ENCODE measurements around the gene TMEM150A. TPM values are rescaled to one million over a fixed set of nuclear protein-coding genes. Genes with fewer than 3 reads are reported as not detected.

The TMEM150A gene
- total and polyA plus RNA-seq, 10 donors = 9.4 to 18.8 (median 11.3) TPM

GRCh38 chr2:85591563-85591962 is 10.9 kb downstream of the TMEM150A start:
- Histone ChIP-seq H3K27ac (peak overlapping the region in 4 of 8 donors; percentile 57 to 93 (median 92)), H3K36me3 (peaks cover 0 to 13% (median 0%) of the 10 kb centered on the region in 6 donors), H3K9me3 (no peaks in the 10 kb centered on the region), H3K4me1 (peaks cover 36 to 95% (median 69%) of the 10 kb centered on the region in 6 donors), H3K27me3 (replicated peaks in 1 of 7) (no peaks in the 10 kb centered on the region), H3K4me3 (no peak overlapping the region)
- no peak for DNase-seq
- TF ChIP-seq CTCF (IDR thresholded peaks at IDR 0.05 in 8 of 11, conservative IDR thresholded peaks at IDR 0.05 in 3 of 11) (no peak), POLR2AphosphoS5 (IDR thresholded peaks at IDR 0.05) (peak in 2 of 3 donors; percentile 29 to 32)
- WGBS, 5 donors = 80 to 90% (median 87%) methylated on average over 11 to 12 of the region's 12 CpGs
- intact Hi-C loops (cut with DNase I; ENCODE audit: low total_unique reads) = no loop called here

DNA sequence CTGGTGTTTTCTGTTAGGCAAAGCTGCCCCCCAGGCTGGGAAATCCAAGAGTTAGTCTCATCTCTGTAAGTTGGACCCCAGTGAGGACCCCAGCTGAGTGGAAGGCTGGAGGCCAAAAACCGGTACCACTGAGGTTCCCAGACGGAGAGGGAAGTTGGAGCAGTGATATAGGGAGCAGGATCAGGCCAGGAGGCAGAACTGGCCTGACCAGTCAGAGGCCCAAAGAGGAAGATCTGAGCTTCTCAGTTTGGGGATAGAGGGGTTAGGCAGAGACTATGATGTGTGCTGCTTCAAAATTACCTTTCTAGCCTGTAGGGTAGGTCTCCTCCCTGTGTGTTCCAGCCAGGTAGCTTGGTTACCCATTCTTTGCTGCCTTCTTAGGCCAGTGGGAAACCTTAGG is 11.5 kb downstream of the TMEM150A start:
- Histone ChIP-seq H3K4me1 (peaks cover 35 to 95% (median 69%) of the 10 kb centered on the region in 6 donors), H3K9me3 (no peaks in the 10 kb centered on the region), H3K27ac (peak overlapping the region in 5 of 8 donors; percentile 53 to 93 (median 91)), H3K27me3 (replicated peaks in 1 of 7) (no peaks in the 10 kb centered on the region), H3K36me3 (peaks cover 0 to 12% (median 0%) of the 10 kb centered on the region in 6 donors), H3K4me3 (no peak overlapping the region)
- no peak for DNase-seq
- TF ChIP-seq CTCF (IDR thresholded peaks at IDR 0.05 in 8 of 11, conservative IDR thresholded peaks at IDR 0.05 in 3 of 11) = no peak
- TF ChIP-seq POLR2AphosphoS5 (IDR thresholded peaks at IDR 0.05) = no peak
- TF ChIP-seq POLR2A (IDR thresholded peaks at IDR 0.05) = no peak
- intact Hi-C loops (cut with DNase I; ENCODE audit: low total_unique reads) = no loop called here
- WGBS, 5 donors = 59 to 98% (median 76%) methylated on average over 2 of the region's 2 CpGs

DNA sequence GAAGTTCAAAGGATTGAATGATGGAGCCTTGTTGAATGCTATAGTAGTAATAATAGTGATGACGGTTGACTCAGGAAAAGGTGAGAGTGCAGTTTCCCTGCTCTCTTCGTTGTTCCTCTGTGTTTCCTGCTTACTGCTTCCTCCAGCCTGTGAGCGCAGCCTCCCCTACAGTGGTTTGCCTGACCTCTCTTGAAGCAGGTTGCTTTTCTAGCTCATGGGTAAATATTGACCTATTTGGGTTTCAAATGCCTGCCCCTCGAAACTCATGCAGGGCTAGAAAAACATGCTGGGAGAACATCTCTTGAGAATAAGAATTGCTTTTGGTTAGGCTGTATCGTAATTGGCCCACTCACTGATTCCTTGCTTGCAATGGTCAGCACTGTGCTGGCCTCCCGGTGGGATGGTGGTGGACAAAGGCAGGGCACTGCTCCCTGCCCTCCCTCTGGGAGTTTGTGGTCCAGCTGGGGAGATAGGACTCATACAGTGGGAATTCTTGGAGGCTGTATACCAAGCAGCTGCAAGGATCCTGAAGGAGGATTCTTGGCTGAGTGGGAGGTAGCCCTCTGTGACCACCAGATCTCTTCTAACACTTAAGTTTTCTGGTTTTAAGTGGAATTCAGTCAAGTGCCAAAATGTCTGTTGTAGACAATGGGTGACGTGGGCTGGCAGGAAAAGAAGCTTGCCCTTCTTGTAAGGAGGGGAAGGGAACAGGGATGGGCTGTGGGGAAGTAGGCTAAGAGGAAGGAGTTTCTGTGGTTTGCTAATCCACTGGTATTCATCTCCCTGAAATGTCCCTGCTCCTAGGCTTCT is 12.3 kb downstream of the TMEM150A start:
- TF ChIP-seq CTCF (IDR thresholded peaks at IDR 0.05 in 8 of 11, conservative IDR thresholded peaks at IDR 0.05 in 3 of 11) (no peak), POLR2AphosphoS5 (IDR thresholded peaks at IDR 0.05) (peak in 1 of 3 donors; percentile 46), POLR2A (IDR thresholded peaks at IDR 0.05) (no peak)
- Histone ChIP-seq H3K9me3 (no peaks in the 10 kb centered on the region), H3K27ac (peak overlapping the region in 6 of 8 donors; percentile 10 to 93 (median 74)), H3K4me3 (no peak overlapping the region), H3K27me3 (replicated peaks in 1 of 7) (no peaks in the 10 kb centered on the region), H3K36me3 (peaks cover 0 to 12% (median 0%) of the 10 kb centered on the region in 6 donors), H3K4me1 (peaks cover 43 to 99% (median 76%) of the 10 kb centered on the region in 6 donors)
- intact Hi-C loops (cut with DNase I; ENCODE audit: low total_unique reads) = no loop called here
- DNase-seq = no peak
- WGBS, 5 donors = 38 to 59% (median 46%) methylated on average over 7 of the region's 7 CpGs

DNA sequence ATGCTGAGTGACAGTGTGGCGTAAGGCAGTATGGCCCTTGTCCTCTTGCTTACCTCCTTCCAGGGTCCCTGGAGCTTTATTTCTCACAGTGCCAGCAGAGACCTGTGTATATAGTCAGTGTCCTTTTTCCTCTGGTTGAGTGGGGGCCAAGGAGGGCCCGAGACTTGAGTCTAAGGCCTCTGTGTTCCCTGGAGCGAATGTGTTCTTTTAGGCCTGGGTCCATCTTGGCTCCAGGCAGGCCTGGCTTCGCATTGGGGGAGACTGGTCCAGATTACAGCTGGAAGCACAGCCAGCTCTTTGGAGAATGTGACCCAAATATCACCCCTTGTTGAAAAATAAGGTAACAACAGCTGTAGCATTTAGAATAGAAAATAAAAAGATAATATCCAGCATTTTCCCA is 13.3 kb downstream of the TMEM150A start:
- Histone ChIP-seq H3K27ac (peak overlapping the region in 3 of 8 donors; percentile 91 to 93 (median 92)), H3K4me1 (peaks cover 44 to 99% (median 75%) of the 10 kb centered on the region in 6 donors), H3K27me3 (replicated peaks in 1 of 7) (no peaks in the 10 kb centered on the region), H3K36me3 (peaks cover 0 to 12% (median 0%) of the 10 kb centered on the region in 6 donors), H3K9me3 (no peaks in the 10 kb centered on the region), H3K4me3 (no peak overlapping the region)
- intact Hi-C loops (cut with DNase I; ENCODE audit: low total_unique reads) = no loop called here
- TF ChIP-seq POLR2AphosphoS5 (IDR thresholded peaks at IDR 0.05) = no peak
- no peak for TF ChIP-seq CTCF (IDR thresholded peaks at IDR 0.05 in 8 of 11, conservative IDR thresholded peaks at IDR 0.05 in 3 of 11)
- no peak for TF ChIP-seq POLR2A (IDR thresholded peaks at IDR 0.05)
- no peak for DNase-seq
- WGBS, 5 donors = 84 to 98% (median 95%) methylated on average over 4 of the region's 4 CpGs

Measured in spleen (tissue), 11 donors.